Natural killer cell (primary cell): ENCODE results near the gene CPT2. TPM values are rescaled to one million over a fixed set of nuclear protein-coding genes. Genes with fewer than 3 reads are reported as not detected.

ENCODE experiments used
- ATAC-seq, 3 donors: fragments of 150-1000 bp in 2 of 3; fragments of 200-7000 bp in 1 of 3; cut with Tn5 transposase; 1 replicate in 1 of 3; 2 replicates in 2 of 3; pipeline ENCODE4 v1.10.0; 2021; ENCODE audit warnings: mild to moderate bottlenecking in 2 of 3, moderate library complexity in 2 of 3
- DNase-seq, 2 donors: peaks; one replicate each; pipeline versions ENCODE4 v3.0.0 to v3.0.0-alpha.2; 2013 to 2021; ENCODE audit warnings: mixed read lengths in 1 of 2
- H3K27ac ChIP-seq: one replicate; pipeline ENCODE4 v1.5.1; 2013; ENCODE audit warnings: mild to moderate bottlenecking, low read length
- H3K27me3 ChIP-seq: one replicate; pipeline ENCODE4 v1.6.1; 2013; ENCODE audit warnings: low read length; ENCODE audit not compliant: control insufficient read depth, insufficient read depth
- H3K36me3 ChIP-seq: one replicate; pipeline ENCODE4 v1.6.1; 2013; ENCODE audit warnings: low read length; ENCODE audit not compliant: control insufficient read depth, insufficient read depth
- H3K4me1 ChIP-seq: one replicate; pipeline ENCODE4 v1.6.1; 2013; ENCODE audit warnings: low read length; ENCODE audit not compliant: control insufficient read depth, insufficient read depth
- H3K4me3 ChIP-seq: one replicate; pipeline ENCODE4 v1.5.1; 2013; ENCODE audit warnings: low read length
- H3K9me3 ChIP-seq: one replicate; pipeline ENCODE4 v1.6.1; 2013; ENCODE audit warnings: low read length; ENCODE audit not compliant: control insufficient read depth, insufficient read depth
- H3K27ac Mint-ChIP-seq, 2 donors: one replicate each; pipeline ENCODE4 v1.8.0; 2022; ENCODE audit warnings: mild to moderate bottlenecking in 2 of 2, mixed read lengths in 2 of 2, moderate library complexity in 1 of 2
- H3K27me3 Mint-ChIP-seq, 2 donors: one replicate each; pipeline ENCODE4 v1.8.0; 2022; ENCODE audit warnings: low read depth in 2 of 2, mixed read lengths in 2 of 2
- H3K36me3 Mint-ChIP-seq: one replicate; pipeline ENCODE4 v1.8.0; 2022; ENCODE audit warnings: mixed read lengths
- H3K4me1 Mint-ChIP-seq, 2 donors: one replicate each; pipeline ENCODE4 v1.8.0; 2022; ENCODE audit warnings: mixed read lengths in 2 of 2
- H3K4me3 Mint-ChIP-seq: one replicate; pipeline ENCODE4 v1.8.0; 2022; ENCODE audit warnings: mild to moderate bottlenecking, moderate library complexity, mixed read lengths
- H3K9me3 Mint-ChIP-seq, 2 donors: one replicate each; pipeline ENCODE4 v1.8.0; 2022; ENCODE audit warnings: mixed read lengths in 2 of 2
- WGBS: methylation state at CpG from one replicate; pipeline ENCODE4 v1.1.7; 2013; ENCODE audit warnings: missing lambda C conversion rate; ENCODE audit not compliant: insufficient coverage; 5-methylcytosine and 5-hydroxymethylcytosine counted together
- intact Hi-C: fragments of 100-400 bp; cut with micrococcal nuclease; formaldehyde crosslinking; loops from one replicate; pipeline ENCODE4 v1.14.2; 2022
- total RNA-seq, 4 donors: library from RNA; stranded (reverse); fragments of 120-200 nt in 1 of 4; gene quantifications; one replicate each; pipeline versions ENCODE4 v1.2.3 to v1.2.4, GENCODE V29; 2013 to 2022
- TF ChIP-seq, protein P1 (sequence below): fragments of 200-600 bp; IDR thresholded peaks from one replicate; pipeline ENCODE4 v1.8.0; 2022; ENCODE audit warnings: antibody characterized with exemption

Gene CPT2
- total RNA-seq, 3 donors from 2014 or later (not counting 1 experiment from before 2014, with no cell fraction given), result 7.6 to 11.8 (median 9.0) TPM

DNA sequence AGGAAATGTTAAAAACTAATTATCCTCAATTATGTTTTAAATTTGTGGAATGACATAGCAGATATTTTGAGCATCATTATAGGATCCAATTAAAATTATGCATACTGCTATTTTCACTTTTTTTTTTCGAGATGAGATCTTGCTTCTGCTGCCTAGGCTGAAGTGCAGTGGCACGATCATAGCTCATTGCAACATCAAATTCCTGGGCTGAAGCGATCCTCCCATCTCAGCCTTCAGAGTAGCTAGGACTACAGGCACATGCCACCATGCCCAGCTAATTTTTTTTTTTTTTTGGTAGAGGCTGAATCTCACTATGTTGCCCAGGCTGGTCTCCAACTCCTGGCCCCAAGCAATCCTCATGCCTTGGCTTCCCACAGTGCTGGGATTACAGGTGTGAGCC is 42.9 kb upstream of the CPT2 start:
- intact Hi-C loops, result no loop called here
- Histone ChIP-seq H3K36me3 (no peaks in the 10 kb centered on the region), H3K27ac (no peak overlapping the region), H3K4me1 (no peaks in the 10 kb centered on the region), H3K9me3 (no peaks in the 10 kb centered on the region), H3K27me3 (no peaks in the 10 kb centered on the region), H3K4me3 (no peak overlapping the region)
- no peak for DNase-seq
- H3K36me3 Mint-ChIP-seq, result no peaks in the 10 kb centered on the region
- no peak overlapping the region for H3K27ac Mint-ChIP-seq
- ATAC-seq, result no peak
- H3K27me3 Mint-ChIP-seq, result peaks cover 0 to 5% of the 10 kb centered on the region in 2 donors
- TF ChIP-seq, protein P1, sequence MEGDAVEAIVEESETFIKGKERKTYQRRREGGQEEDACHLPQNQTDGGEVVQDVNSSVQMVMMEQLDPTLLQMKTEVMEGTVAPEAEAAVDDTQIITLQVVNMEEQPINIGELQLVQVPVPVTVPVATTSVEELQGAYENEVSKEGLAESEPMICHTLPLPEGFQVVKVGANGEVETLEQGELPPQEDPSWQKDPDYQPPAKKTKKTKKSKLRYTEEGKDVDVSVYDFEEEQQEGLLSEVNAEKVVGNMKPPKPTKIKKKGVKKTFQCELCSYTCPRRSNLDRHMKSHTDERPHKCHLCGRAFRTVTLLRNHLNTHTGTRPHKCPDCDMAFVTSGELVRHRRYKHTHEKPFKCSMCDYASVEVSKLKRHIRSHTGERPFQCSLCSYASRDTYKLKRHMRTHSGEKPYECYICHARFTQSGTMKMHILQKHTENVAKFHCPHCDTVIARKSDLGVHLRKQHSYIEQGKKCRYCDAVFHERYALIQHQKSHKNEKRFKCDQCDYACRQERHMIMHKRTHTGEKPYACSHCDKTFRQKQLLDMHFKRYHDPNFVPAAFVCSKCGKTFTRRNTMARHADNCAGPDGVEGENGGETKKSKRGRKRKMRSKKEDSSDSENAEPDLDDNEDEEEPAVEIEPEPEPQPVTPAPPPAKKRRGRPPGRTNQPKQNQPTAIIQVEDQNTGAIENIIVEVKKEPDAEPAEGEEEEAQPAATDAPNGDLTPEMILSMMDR, result no peak
- H3K9me3 Mint-ChIP-seq, result no peaks in the 10 kb centered on the region
- 87% methylated on average over 3 of the region's 3 CpGs for WGBS
- H3K4me1 Mint-ChIP-seq, result no peaks in the 10 kb centered on the region
- no peak overlapping the region for H3K4me3 Mint-ChIP-seq

DNA sequence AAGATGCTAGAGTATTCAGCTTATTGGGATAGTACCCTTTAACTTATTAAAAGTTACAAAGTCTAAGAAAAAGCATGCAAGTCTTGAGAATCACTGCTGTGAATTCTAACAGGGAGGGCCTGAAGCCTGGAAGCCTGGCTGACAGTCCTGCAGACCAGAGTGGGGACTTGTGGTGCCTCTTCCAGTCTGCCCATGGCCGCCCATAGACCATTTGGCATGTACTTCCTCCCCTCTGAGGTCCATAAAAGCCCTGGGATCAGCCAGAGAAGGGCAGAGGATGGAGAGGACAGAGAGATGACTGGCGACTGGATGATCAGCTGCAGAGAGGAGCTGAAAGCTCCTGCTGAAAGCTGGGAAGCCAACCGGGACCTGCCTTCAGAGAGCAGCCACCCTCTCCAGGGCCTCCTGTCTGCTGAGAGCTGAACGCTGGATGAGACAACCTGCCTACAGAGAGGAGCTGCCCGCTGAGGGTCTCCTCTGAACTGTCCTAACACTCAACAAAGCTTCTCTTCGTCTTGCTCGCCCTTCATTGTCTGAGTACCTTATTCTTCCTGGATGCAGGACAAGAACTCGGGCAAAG is 41.7 kb upstream of the CPT2 start:
- no peaks in the 10 kb centered on the region for H3K36me3 ChIP-seq
- no peaks in the 10 kb centered on the region for H3K9me3 ChIP-seq
- WGBS, result 88% methylated on average over 8 of the region's 8 CpGs
- H3K4me3 ChIP-seq, result no peak overlapping the region
- ATAC-seq (no peak), DNase-seq (no peak)
- no peaks in the 10 kb centered on the region for H3K4me1 Mint-ChIP-seq
- no peak overlapping the region for H3K27ac Mint-ChIP-seq
- H3K27me3 Mint-ChIP-seq, result peaks cover 0 to 5% of the 10 kb centered on the region in 2 donors
- no peaks in the 10 kb centered on the region for H3K27me3 ChIP-seq
- intact Hi-C loops, result no loop called here
- H3K9me3 Mint-ChIP-seq, result no peaks in the 10 kb centered on the region
- no peaks in the 10 kb centered on the region for H3K4me1 ChIP-seq
- TF ChIP-seq, protein P1, result no peak
- H3K36me3 Mint-ChIP-seq, result no peaks in the 10 kb centered on the region
- H3K4me3 Mint-ChIP-seq, result no peak overlapping the region
- no peak overlapping the region for H3K27ac ChIP-seq

DNA sequence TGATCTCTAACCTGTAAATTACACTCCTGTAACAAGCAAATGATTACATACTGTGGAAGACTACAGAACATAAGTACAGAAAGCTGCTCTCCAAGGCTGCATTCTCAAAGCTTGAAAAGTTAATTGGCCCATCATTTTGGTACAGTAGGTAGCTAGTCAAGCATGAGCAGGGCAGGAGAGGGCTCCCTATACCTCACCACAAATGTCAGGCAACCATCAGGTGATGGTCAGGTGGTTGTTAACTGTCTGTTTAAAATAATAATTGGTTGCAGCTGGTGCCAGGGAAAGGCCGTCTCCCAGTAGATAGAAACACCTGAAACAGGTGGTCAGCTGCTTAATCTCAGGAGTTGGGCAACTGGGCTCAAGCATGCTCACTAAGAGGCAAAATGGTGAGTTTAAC is 41.1 kb upstream of the CPT2 start:
- DNase-seq, result no peak
- no peak for ATAC-seq
- Mint-ChIP-seq H3K27me3 (peaks cover 0 to 5% of the 10 kb centered on the region in 2 donors), H3K27ac (no peak overlapping the region), H3K36me3 (no peaks in the 10 kb centered on the region), H3K4me3 (no peak overlapping the region), H3K4me1 (no peaks in the 10 kb centered on the region), H3K9me3 (no peaks in the 10 kb centered on the region)
- H3K36me3 ChIP-seq, result no peaks in the 10 kb centered on the region
- H3K27me3 ChIP-seq, result no peaks in the 10 kb centered on the region
- H3K9me3 ChIP-seq, result no peaks in the 10 kb centered on the region
- 79% methylated on average over 1 of the region's 1 CpG for WGBS
- no peak overlapping the region for H3K4me3 ChIP-seq
- TF ChIP-seq, protein P1, result no peak
- intact Hi-C loops, result no loop called here
- no peak overlapping the region for H3K27ac ChIP-seq
- H3K4me1 ChIP-seq, result no peaks in the 10 kb centered on the region

DNA sequence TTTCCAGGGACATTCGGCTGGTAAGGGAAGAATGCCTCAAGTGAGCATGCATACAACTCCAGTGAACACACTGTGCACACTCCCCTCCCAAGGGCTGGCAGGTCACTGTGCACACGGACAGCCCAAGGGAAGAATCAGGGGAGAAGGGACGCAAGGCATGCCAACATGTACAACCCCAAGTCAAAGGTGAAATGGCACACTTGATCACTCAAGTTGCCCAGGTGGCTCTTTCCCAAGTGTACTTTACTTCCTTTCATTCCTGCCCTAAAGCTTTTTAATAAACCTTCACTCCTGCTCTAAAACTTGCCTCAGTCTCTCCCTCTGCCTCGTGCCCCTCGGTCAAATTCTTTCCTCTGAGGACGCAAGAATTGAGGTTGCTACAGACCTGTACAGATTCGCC is 40.7 kb upstream of the CPT2 start:
- H3K4me3 Mint-ChIP-seq, result no peak overlapping the region
- 97% methylated on average over 7 of the region's 7 CpGs for WGBS
- no peak for ATAC-seq

More for the DNA sequence above, 40.7 kb upstream of the CPT2 start:
- Mint-ChIP-seq H3K36me3 (no peaks in the 10 kb centered on the region), H3K9me3 (no peaks in the 10 kb centered on the region), H3K27ac (no peak overlapping the region), H3K27me3 (peaks cover 0 to 5% of the 10 kb centered on the region in 2 donors), H3K4me1 (no peaks in the 10 kb centered on the region)
- no peak for DNase-seq
- no peak overlapping the region for H3K27ac ChIP-seq
- intact Hi-C loops, result no loop called here
- no peaks in the 10 kb centered on the region for H3K4me1 ChIP-seq
- TF ChIP-seq, protein P1, result no peak
- H3K27me3 ChIP-seq, result no peaks in the 10 kb centered on the region
- H3K9me3 ChIP-seq, result no peaks in the 10 kb centered on the region
- no peaks in the 10 kb centered on the region for H3K36me3 ChIP-seq
- no peak overlapping the region for H3K4me3 ChIP-seq
